Hematopoietic multipotent progenitor cell treated with erythropoietin and hydrocortisone succinate and interleukin-3 and kit ligand, for 6 days (in vitro differentiated cells): Measurements from ENCODE around the gene C15orf61.
A peak's percentile ranks its signal among the peaks of the same experiment; 100 is the strongest.

Experiments used
- DNase-seq: peaks from one replicate; pipeline ENCODE4 v3.0.0-alpha.2; 2015

C15orf61 gene

GRCh38 chr15:67521029-67521782 is at the start of gene C15orf61:
C15orf61 (plus strand) TSS chr15:67521131; CDS start chr15:67521249, 118 bp downstream.
- DNase-seq = peak; percentile 88

- DNase-seq = no peak
Measured at GRCh38 chr15:67472957-67473356, 48.0 kb upstream of the C15orf61 start.

GRCh38 chr15:67474405-67475110 is 46.4 kb upstream of the C15orf61 start:
- DNase-seq = peak; percentile 69

- no peak for DNase-seq
Measured at GRCh38 chr15:67479781-67480505, 41.0 kb upstream of the C15orf61 start.

- DNase-seq = no peak
Measured at GRCh38 chr15:67480741-67481140, 40.2 kb upstream of the C15orf61 start.

GRCh38 chr15:67481680-67482079 is 39.3 kb upstream of the C15orf61 start:
- no peak for DNase-seq

GRCh38 chr15:67495585-67495984 is 25.3 kb upstream of the C15orf61 start:
- DNase-seq = no peak

- DNase-seq = peak; percentile 59
Measured at GRCh38 chr15:67501177-67501835, 19.6 kb upstream of the C15orf61 start.

- DNase-seq = no peak
Measured at GRCh38 chr15:67501836-67502461, 19.0 kb upstream of the C15orf61 start.

GRCh38 chr15:67504056-67504455 is 16.9 kb upstream of the C15orf61 start:
- DNase-seq = no peak

GRCh38 chr15:67504796-67505195 is 16.1 kb upstream of the C15orf61 start:
- DNase-seq = no peak

GRCh38 chr15:67505675-67506572 is 15.0 kb upstream of the C15orf61 start:
- DNase-seq = no peak

GRCh38 chr15:67506775-67507747 is 13.9 kb upstream of the C15orf61 start:
- no peak for DNase-seq

- DNase-seq = no peak
Measured at GRCh38 chr15:67508407-67508806, 12.5 kb upstream of the C15orf61 start.

GRCh38 chr15:67509918-67510317 is 11.0 kb upstream of the C15orf61 start:
- DNase-seq = peak; percentile 76

GRCh38 chr15:67510597-67511190 is 10.2 kb upstream of the C15orf61 start:
- no peak for DNase-seq

GRCh38 chr15:67511606-67512005 is 9.3 kb upstream of the C15orf61 start:
- DNase-seq = no peak

- no peak for DNase-seq
Measured at GRCh38 chr15:67512140-67512539, 8.8 kb upstream of the C15orf61 start.

GRCh38 chr15:67512933-67513714 is 7.8 kb upstream of the C15orf61 start:
- DNase-seq = no peak
